AG04450 (cell line): ENCODE measurements around the gene VIPR2. TPM values are rescaled to one million over a fixed set of nuclear protein-coding genes. Genes with fewer than 3 reads are reported as not detected.
"Not testable (repeated sequence)": the region's sequence is repeated elsewhere in the genome, so short reads cannot be mapped to it uniquely, and the experiment has no call there.

Source experiments
- CTCF ChIA-PET: fragments of 300-600, 350-600 bp; formaldehyde crosslinking; extraction: SDS; loops from one replicate; lab custom pipeline; 2022; ENCODE audit warnings: antibody characterized with exemption, inconsistent platforms; lab: Charles Lee
- POLR2A ChIA-PET: fragments of 350-600 bp; formaldehyde crosslinking; extraction: SDS; loops from one replicate; lab custom pipeline; 2021; ENCODE audit warnings: antibody characterized with exemption, inconsistent platforms; lab: Yijun Ruan, JAX
- DNase-seq: peaks from one replicate; pipeline ENCODE4 v3.0.0-alpha.2; 2011; ENCODE audit warnings: low read depth, low spot score
- H3K27ac ChIP-seq: one replicate; pipeline ENCODE4 v1.5.1; 2012; ENCODE audit warnings: low read depth, low read length, control low read depth
- H3K27me3 ChIP-seq: one replicate; pipeline ENCODE4 v1.6.0; 2012; ENCODE audit warnings: low read length; ENCODE audit not compliant: control insufficient read depth, insufficient read depth
- H3K4me3 ChIP-seq: 2 replicates; pipeline ENCODE4 v1.5.1; 2011; ENCODE audit warnings: mild to moderate bottlenecking, low read depth, low read length, control low read depth
- H3K9me3 ChIP-seq: 2 replicates; pipeline ENCODE4 v1.5.1; 2012; ENCODE audit warnings: low read length; ENCODE audit not compliant: control insufficient read depth, insufficient read depth
- CTCF ChIP-seq: IDR thresholded peaks from 2 replicates; pipeline ENCODE4 v1.5.1; 2011; ENCODE audit warnings: low read depth, low read length, control low read depth, inconsistent platforms
- polyA plus RNA-seq: library from polyadenylated mRNA; depleted of rRNA; stranded (reverse); fragments of >200 nt; gene quantifications from 2 replicates; pipeline ENCODE4 v1.2.3, GENCODE V29; 2011

VIPR2 gene
- polyA plus RNA-seq, 1 experiment: not detected

GRCh38 chr7:159103382-159104187, 41.1 kb downstream of the VIPR2 start:
- peaks cover 96% of the 10 kb centered on the region for H3K9me3 ChIP-seq
- DNase-seq: no peak
- no peak overlapping the region for H3K27ac ChIP-seq
- no peaks in the 10 kb centered on the region for H3K27me3 ChIP-seq
- TF ChIP-seq CTCF: no peak
- H3K4me3 ChIP-seq: no peak overlapping the region
- ChIA-PET POLR2A (no interaction called here), CTCF (no interaction called here)

- ChIA-PET POLR2A (no interaction called here), CTCF (no interaction called here)
Measured at GRCh38 chr7:159102681-159103381, 41.8 kb downstream of the VIPR2 start.

GRCh38 chr7:159101661-159102091, 43.0 kb downstream of the VIPR2 start:
- H3K9me3 ChIP-seq: peaks cover 96% of the 10 kb centered on the region
- POLR2A ChIA-PET, DNase-seq, H3K27me3 ChIP-seq, CTCF ChIA-PET, H3K27ac ChIP-seq, H3K4me3 ChIP-seq: not testable (repeated sequence)

More at GRCh38 chr7:159102681-159103381, 41.8 kb downstream of the VIPR2 start:
- no peak for DNase-seq
- no peak overlapping the region for H3K27ac ChIP-seq
- no peak overlapping the region for H3K4me3 ChIP-seq
- no peak for TF ChIP-seq CTCF
- H3K27me3 ChIP-seq: no peaks in the 10 kb centered on the region
- peaks cover 96% of the 10 kb centered on the region for H3K9me3 ChIP-seq

GRCh38 chr7:159101083-159101395, 43.6 kb downstream of the VIPR2 start:
- H3K27ac ChIP-seq, CTCF ChIA-PET, POLR2A ChIA-PET, DNase-seq, H3K4me3 ChIP-seq, H3K27me3 ChIP-seq: not testable (repeated sequence)
- H3K9me3 ChIP-seq: peaks cover 96% of the 10 kb centered on the region

GRCh38 chr7:159100281-159101082, 44.2 kb downstream of the VIPR2 start:
- POLR2A ChIA-PET, H3K27me3 ChIP-seq, DNase-seq, H3K4me3 ChIP-seq, H3K27ac ChIP-seq, CTCF ChIA-PET: not testable (repeated sequence)
- peaks cover 96% of the 10 kb centered on the region for H3K9me3 ChIP-seq

GRCh38 chr7:159099711-159100231, 44.9 kb downstream of the VIPR2 start:
- no peak for DNase-seq
- TF ChIP-seq CTCF: no peak
- H3K4me3 ChIP-seq: no peak overlapping the region
- H3K9me3 ChIP-seq: peaks cover 94% of the 10 kb centered on the region
- H3K27ac ChIP-seq: no peak overlapping the region
- CTCF ChIA-PET: no interaction called here
- POLR2A ChIA-PET: no interaction called here
- no peaks in the 10 kb centered on the region for H3K27me3 ChIP-seq
